CD4-positive, alpha-beta T cell treated with Interferon gamma for 1 hour (primary cell): ENCODE measurements around the gene CHRNA7.
"Not testable (repeated sequence)": the region's sequence is repeated elsewhere in the genome, so short reads cannot be mapped to it uniquely, and the experiment has no call there.

Source experiments
- DNase-seq: peaks from one replicate; pipeline ENCODE4 v3.0.0-alpha.2; 2020

CHRNA7 gene

GRCh38 chr15:32209081-32209480 is 178.8 kb downstream of the CHRNA7 start:
- not testable (repeated sequence) for DNase-seq

GRCh38 chr15:32218666-32219065 is 188.4 kb downstream of the CHRNA7 start:
- DNase-seq, result no peak
